ENCODE data around the gene AP4B1.

The AP4B1 gene

DNA sequence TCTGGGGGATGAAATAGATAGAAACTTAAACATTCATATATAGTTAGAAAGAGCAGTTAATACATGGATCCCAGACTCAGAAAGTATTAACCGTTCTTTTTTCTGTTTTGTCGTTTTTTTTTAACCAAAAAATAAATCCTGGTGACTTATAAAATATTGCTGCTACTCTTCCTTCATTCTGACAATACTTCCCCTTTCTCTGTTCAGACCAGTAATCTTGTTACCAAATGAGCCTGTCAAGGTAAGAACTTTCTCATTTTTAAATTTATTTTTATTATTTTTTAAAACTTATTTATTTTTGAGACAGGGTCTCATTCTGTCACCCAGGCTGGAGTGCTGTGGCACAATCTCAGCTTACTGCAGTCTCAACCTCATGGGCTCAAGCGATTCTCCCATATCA is 46.8 kb downstream of the AP4B1 start:
- H3K23ac ChIP-seq (ENCODE audit: low read depth, low read length, poor library complexity): no peak overlapping the region
- H2BK5ac ChIP-seq (ENCODE audit: low read length): no peak overlapping the region
- no peak overlapping the region for H3K4ac ChIP-seq (ENCODE audit: low read length)
- H3K4me2 ChIP-seq (ENCODE audit: insufficient read depth, low read length, poor library complexity, severe bottlenecking): no peak overlapping the region
- no peaks in the 10 kb centered on the region for H3K4me1 ChIP-seq (ENCODE audit: control insufficient read depth in 2 of 2, insufficient read depth in 1 of 2, low read depth in 1 of 2, low read length in 2 of 2)
- H2AK5ac ChIP-seq (ENCODE audit: low read depth, low read length): no peak overlapping the region
- no peak overlapping the region for H3K14ac ChIP-seq (ENCODE audit: low read length)
- no peak overlapping the region for H3K27ac ChIP-seq (replicated peaks; ENCODE audit: low read length)
- H4K91ac ChIP-seq (ENCODE audit: low read depth, low read length, poor library complexity): no peak overlapping the region
- H2BK15ac ChIP-seq (ENCODE audit: low read length): no peak overlapping the region
- no peak overlapping the region for H3K9ac ChIP-seq (ENCODE audit: low read depth, low read length, poor library complexity)
- H2BK12ac ChIP-seq (ENCODE audit: low read length): no peak overlapping the region
- H3K4me3 ChIP-seq (ENCODE audit: low read length in 2 of 2): no peak overlapping the region
- no CpG with 5 or more reads among the region's 3 CpGs for WGBS, 2 donors (ENCODE audit: extremely low coverage in 2 of 2, insufficient read length in 2 of 2, insufficient replicate concordance in 1 of 2)
- H3K36me3 ChIP-seq (replicated peaks in 1 of 2; ENCODE audit: control insufficient read depth in 2 of 2, insufficient read depth in 2 of 2, low read length in 2 of 2): no peaks in the 10 kb centered on the region
- no peaks in the 10 kb centered on the region for H3K79me1 ChIP-seq (ENCODE audit: low read depth, low read length)
- DNase-seq (ENCODE audit: low spot score): no peak
- no peaks in the 10 kb centered on the region for H3K27me3 ChIP-seq (ENCODE audit: control insufficient read depth in 3 of 3, insufficient read depth in 3 of 3, low read depth in 1 of 3, low read length in 3 of 3)
- no peak overlapping the region for H2BK120ac ChIP-seq (ENCODE audit: low read depth, low read length)
- no peak overlapping the region for H3K18ac ChIP-seq (ENCODE audit: low read length)
- no peak overlapping the region for H2AFZ ChIP-seq (ENCODE audit: low read length)
- H4K8ac ChIP-seq (ENCODE audit: low read depth, low read length): no peak overlapping the region
- no peaks in the 10 kb centered on the region for H3K9me3 ChIP-seq (replicated peaks in 1 of 2; ENCODE audit: control insufficient read depth in 2 of 2, insufficient read depth in 1 of 2, low read depth in 1 of 2, low read length in 2 of 2)

DNA sequence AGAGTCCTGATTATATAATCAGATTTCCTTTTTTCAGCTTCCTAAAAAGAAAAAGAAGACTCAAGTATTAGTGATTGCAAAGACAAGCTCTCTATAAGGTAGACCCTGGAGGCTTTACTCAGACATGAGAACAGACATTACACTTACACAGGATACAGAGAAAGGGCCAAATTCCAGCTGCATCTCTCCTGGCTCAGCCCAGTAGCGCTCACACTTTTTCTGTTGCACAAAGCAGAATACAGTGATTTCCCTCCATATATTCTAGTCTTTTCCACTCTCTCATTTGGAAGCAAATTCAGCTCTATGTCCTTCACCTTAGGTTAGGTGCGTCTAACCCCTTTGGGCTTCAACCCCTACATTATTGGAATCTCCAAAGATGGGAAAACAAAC is 48.2 kb downstream of the AP4B1 start:
- H2BK5ac ChIP-seq (ENCODE audit: low read length): no peak overlapping the region
- H3K23ac ChIP-seq (ENCODE audit: low read depth, low read length, poor library complexity): no peak overlapping the region
- no peak overlapping the region for H3K14ac ChIP-seq (ENCODE audit: low read length)
- WGBS, 2 donors (ENCODE audit: extremely low coverage in 2 of 2, insufficient read length in 2 of 2, insufficient replicate concordance in 1 of 2): no CpG with 5 or more reads among the region's 2 CpGs
- H2AFZ ChIP-seq (ENCODE audit: low read length): no peak overlapping the region
- H3K18ac ChIP-seq (ENCODE audit: low read length): no peak overlapping the region
- H4K8ac ChIP-seq (ENCODE audit: low read depth, low read length): no peak overlapping the region
- no peak overlapping the region for H3K27ac ChIP-seq (replicated peaks; ENCODE audit: low read length)
- H3K4ac ChIP-seq (ENCODE audit: low read length): no peak overlapping the region
- H3K4me1 ChIP-seq (ENCODE audit: control insufficient read depth in 2 of 2, insufficient read depth in 1 of 2, low read depth in 1 of 2, low read length in 2 of 2): no peaks in the 10 kb centered on the region
- no peak overlapping the region for H4K91ac ChIP-seq (ENCODE audit: low read depth, low read length, poor library complexity)
- no peaks in the 10 kb centered on the region for H3K27me3 ChIP-seq (ENCODE audit: control insufficient read depth in 3 of 3, insufficient read depth in 3 of 3, low read depth in 1 of 3, low read length in 3 of 3)
- H3K79me1 ChIP-seq (ENCODE audit: low read depth, low read length): no peaks in the 10 kb centered on the region
- H3K4me2 ChIP-seq (ENCODE audit: insufficient read depth, low read length, poor library complexity, severe bottlenecking): no peak overlapping the region
- H3K9ac ChIP-seq (ENCODE audit: low read depth, low read length, poor library complexity): no peak overlapping the region
- H3K36me3 ChIP-seq (replicated peaks in 1 of 2; ENCODE audit: control insufficient read depth in 2 of 2, insufficient read depth in 2 of 2, low read length in 2 of 2): no peaks in the 10 kb centered on the region
- no peak overlapping the region for H2BK120ac ChIP-seq (ENCODE audit: low read depth, low read length)
- no peak for DNase-seq (ENCODE audit: low spot score)
- H2AK5ac ChIP-seq (ENCODE audit: low read depth, low read length): no peak overlapping the region
- no peak overlapping the region for H2BK12ac ChIP-seq (ENCODE audit: low read length)
- no peaks in the 10 kb centered on the region for H3K9me3 ChIP-seq (replicated peaks in 1 of 2; ENCODE audit: control insufficient read depth in 2 of 2, insufficient read depth in 1 of 2, low read depth in 1 of 2, low read length in 2 of 2)
- no peak overlapping the region for H3K4me3 ChIP-seq (ENCODE audit: low read length in 2 of 2)
- no peak overlapping the region for H2BK15ac ChIP-seq (ENCODE audit: low read length)

DNA sequence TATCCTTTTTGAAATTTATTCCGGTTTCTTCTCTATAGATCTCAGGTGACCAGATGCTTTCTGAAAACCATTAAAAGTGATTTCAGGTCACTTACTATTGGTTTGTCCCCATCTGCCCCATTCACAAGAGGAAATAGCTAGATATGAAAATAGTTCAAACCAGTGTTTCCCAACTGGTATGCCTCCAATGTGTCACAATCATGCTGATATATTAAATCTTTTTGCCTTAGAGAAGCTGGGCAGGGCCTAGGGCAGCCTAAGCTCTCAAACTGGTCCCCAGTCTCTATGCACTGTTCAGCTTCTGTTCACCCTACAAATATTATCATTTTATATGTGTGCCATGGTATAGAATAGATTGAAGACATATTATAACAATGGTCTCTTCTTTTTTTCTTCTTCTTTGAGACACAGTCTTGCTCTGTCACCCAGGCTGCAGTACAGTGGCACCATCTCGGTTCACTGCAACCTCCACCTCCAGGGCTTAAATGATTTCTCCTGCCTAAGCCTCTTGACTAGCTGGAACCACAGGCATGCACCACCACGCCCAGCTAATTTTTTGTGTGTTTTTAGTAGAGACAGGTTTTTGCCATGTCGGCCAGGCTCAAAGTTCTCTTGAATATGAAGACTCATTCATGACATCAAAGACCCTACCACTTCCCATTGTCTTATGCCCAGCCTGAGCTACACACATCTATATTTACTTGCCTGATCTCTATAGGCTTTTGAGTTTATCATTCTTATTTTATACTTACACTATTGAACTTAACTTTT is 48.8 kb downstream of the AP4B1 start:
- no peak overlapping the region for H2BK5ac ChIP-seq (ENCODE audit: low read length)
- no peak for DNase-seq (ENCODE audit: low spot score)
- no peaks in the 10 kb centered on the region for H3K27me3 ChIP-seq (ENCODE audit: control insufficient read depth in 3 of 3, insufficient read depth in 3 of 3, low read depth in 1 of 3, low read length in 3 of 3)
- no peak overlapping the region for H2BK120ac ChIP-seq (ENCODE audit: low read depth, low read length)
- no peak overlapping the region for H4K91ac ChIP-seq (ENCODE audit: low read depth, low read length, poor library complexity)
- no peak overlapping the region for H3K14ac ChIP-seq (ENCODE audit: low read length)
- no peak overlapping the region for H3K23ac ChIP-seq (ENCODE audit: low read depth, low read length, poor library complexity)
- H3K18ac ChIP-seq (ENCODE audit: low read length): no peak overlapping the region
- no CpG with 5 or more reads among the region's 4 CpGs for WGBS, 2 donors (ENCODE audit: extremely low coverage in 2 of 2, insufficient read length in 2 of 2, insufficient replicate concordance in 1 of 2)
- H3K4me1 ChIP-seq (ENCODE audit: control insufficient read depth in 2 of 2, insufficient read depth in 1 of 2, low read depth in 1 of 2, low read length in 2 of 2): no peaks in the 10 kb centered on the region
- H3K4me3 ChIP-seq (ENCODE audit: low read length in 2 of 2): no peak overlapping the region
- H3K79me1 ChIP-seq (ENCODE audit: low read depth, low read length): no peaks in the 10 kb centered on the region
- H2BK12ac ChIP-seq (ENCODE audit: low read length): no peak overlapping the region
- no peak overlapping the region for H2AK5ac ChIP-seq (ENCODE audit: low read depth, low read length)
- no peak overlapping the region for H4K8ac ChIP-seq (ENCODE audit: low read depth, low read length)
- H3K27ac ChIP-seq (replicated peaks; ENCODE audit: low read length): no peak overlapping the region
- no peak overlapping the region for H2AFZ ChIP-seq (ENCODE audit: low read length)
- H2BK15ac ChIP-seq (ENCODE audit: low read length): no peak overlapping the region
- H3K4ac ChIP-seq (ENCODE audit: low read length): no peak overlapping the region
- H3K9me3 ChIP-seq (replicated peaks in 1 of 2; ENCODE audit: control insufficient read depth in 2 of 2, insufficient read depth in 1 of 2, low read depth in 1 of 2, low read length in 2 of 2): no peaks in the 10 kb centered on the region
- H3K4me2 ChIP-seq (ENCODE audit: insufficient read depth, low read length, poor library complexity, severe bottlenecking): no peak overlapping the region
- H3K9ac ChIP-seq (ENCODE audit: low read depth, low read length, poor library complexity): no peak overlapping the region
- no peaks in the 10 kb centered on the region for H3K36me3 ChIP-seq (replicated peaks in 1 of 2; ENCODE audit: control insufficient read depth in 2 of 2, insufficient read depth in 2 of 2, low read length in 2 of 2)

DNA sequence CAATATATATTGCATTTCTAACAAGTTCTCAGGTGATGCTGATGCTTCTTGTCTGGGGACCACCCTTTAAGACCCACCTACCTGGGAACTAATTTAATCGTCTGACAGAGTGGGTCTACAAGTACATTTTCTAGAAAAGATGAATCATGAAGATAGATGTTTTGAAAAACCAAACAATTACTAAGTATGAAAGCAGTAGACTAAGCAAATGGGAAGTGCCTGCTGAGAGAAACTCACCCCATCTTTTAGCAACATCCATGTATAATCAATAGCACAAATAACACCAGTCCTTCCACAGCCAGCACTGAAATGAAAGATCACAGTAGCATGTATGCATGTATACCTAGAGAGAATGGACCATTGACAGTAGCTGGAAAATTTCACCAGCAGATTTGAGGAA is 50.4 kb downstream of the AP4B1 start:
- Histone ChIP-seq H3K4me2 (ENCODE audit: insufficient read depth, low read length, poor library complexity, severe bottlenecking) (no peak overlapping the region), H4K91ac (ENCODE audit: low read depth, low read length, poor library complexity) (no peak overlapping the region), H2BK12ac (ENCODE audit: low read length) (no peak overlapping the region), H3K27me3 (ENCODE audit: control insufficient read depth in 3 of 3, insufficient read depth in 3 of 3, low read depth in 1 of 3, low read length in 3 of 3) (no peaks in the 10 kb centered on the region), H3K36me3 (replicated peaks in 1 of 2; ENCODE audit: control insufficient read depth in 2 of 2, insufficient read depth in 2 of 2, low read length in 2 of 2) (no peaks in the 10 kb centered on the region), H4K8ac (ENCODE audit: low read depth, low read length) (no peak overlapping the region), H3K79me1 (ENCODE audit: low read depth, low read length) (no peaks in the 10 kb centered on the region), H3K18ac (ENCODE audit: low read length) (no peak overlapping the region), H3K27ac (replicated peaks; ENCODE audit: low read length) (no peak overlapping the region), H3K4me1 (ENCODE audit: control insufficient read depth in 2 of 2, insufficient read depth in 1 of 2, low read depth in 1 of 2, low read length in 2 of 2) (no peaks in the 10 kb centered on the region), H3K4ac (ENCODE audit: low read length) (no peak overlapping the region), H3K4me3 (ENCODE audit: low read length in 2 of 2) (no peak overlapping the region), H2BK120ac (ENCODE audit: low read depth, low read length) (no peak overlapping the region), H3K9ac (ENCODE audit: low read depth, low read length, poor library complexity) (no peak overlapping the region), H3K9me3 (replicated peaks in 1 of 2; ENCODE audit: control insufficient read depth in 2 of 2, insufficient read depth in 1 of 2, low read depth in 1 of 2, low read length in 2 of 2) (no peaks in the 10 kb centered on the region), H2AFZ (ENCODE audit: low read length) (no peak overlapping the region), H3K14ac (ENCODE audit: low read length) (no peak overlapping the region), H2AK5ac (ENCODE audit: low read depth, low read length) (no peak overlapping the region), H3K23ac (ENCODE audit: low read depth, low read length, poor library complexity) (no peak overlapping the region), H2BK5ac (ENCODE audit: low read length) (no peak overlapping the region), H2BK15ac (ENCODE audit: low read length) (no peak overlapping the region)
- no peak for DNase-seq (ENCODE audit: low spot score)
- no CpG with 5 or more reads among the region's 1 CpG for WGBS, 2 donors (ENCODE audit: extremely low coverage in 2 of 2, insufficient read length in 2 of 2, insufficient replicate concordance in 1 of 2)

Measured in neuronal stem cell (in vitro differentiated cells).